Panc1 (cell line): ENCODE measurements around the gene TMEM123. TPM values are rescaled to one million over a fixed set of nuclear protein-coding genes. Genes with fewer than 3 reads are reported as not detected.

Source experiments
- ATAC-seq: fragments of 200-7000 bp; cut with Tn5 transposase; 2 replicates; pipeline ENCODE4 v1.9.1; 2020; ENCODE audit warnings: mild to moderate bottlenecking, moderate library complexity
- BruUV-seq: library from RNA; stranded (reverse); fragments of 400-500 nt; replicated peaks from 2 replicates; lab custom pipeline; 2021; lab: Mats Ljungman, UMichigan
- CTCF ChIA-PET: fragments of 300-600 bp; sonication (Branson Sonifier 250); formaldehyde crosslinking; loops from one replicate; lab custom pipeline; 2022; ENCODE audit warnings: antibody characterized with exemption; lab: Charles Lee
- POLR2A ChIA-PET: fragments of 300-600 bp; sonication (Branson Sonifier 250); formaldehyde crosslinking; loops from one replicate; lab custom pipeline; 2022; ENCODE audit warnings: antibody characterized with exemption; lab: Charles Lee
- DNase-seq: peaks from one replicate; pipeline ENCODE4 v3.0.0-alpha.2; 2010; ENCODE audit warnings: low read depth, low spot score
- H3K27ac ChIP-seq: 2 replicates; pipeline ENCODE4 v1.5.1; 2011; ENCODE audit warnings: mild to moderate bottlenecking, low read length, inconsistent platforms
- H3K27me3 ChIP-seq: fragments of 200-500 bp; sonication (Bioruptor generic); 2 replicates; pipeline ENCODE4 v1.6.0; 2014; ENCODE audit warnings: low read length, inconsistent platforms; ENCODE audit not compliant: control insufficient read depth, insufficient read depth
- H3K36me3 ChIP-seq: fragments of 200-500 bp; sonication (Bioruptor generic); 2 replicates; pipeline ENCODE4 v1.5.1; 2014; ENCODE audit warnings: inconsistent platforms, mild to moderate bottlenecking, low read length, moderate library complexity; ENCODE audit not compliant: control insufficient read depth, insufficient read depth
- H3K4me1 ChIP-seq: 2 replicates; pipeline ENCODE4 v1.5.1; 2011; ENCODE audit warnings: inconsistent platforms, mild to moderate bottlenecking, low read length, moderate library complexity; ENCODE audit not compliant: control insufficient read depth, insufficient read depth
- H3K4me3 ChIP-seq, 2 experiments: 2 replicates each; pipeline ENCODE4 v1.5.1; 2011 to 2012; ENCODE audit warnings: low read depth in 2 of 2, low read length in 2 of 2, mild to moderate bottlenecking in 2 of 2, inconsistent platforms in 1 of 2, moderate library complexity in 1 of 2
- H3K9me3 ChIP-seq: fragments of 200-500 bp; sonication (Bioruptor generic); 2 replicates; pipeline ENCODE4 v1.5.1; 2014; ENCODE audit warnings: low read depth, mild to moderate bottlenecking, inconsistent platforms, low read length, moderate library complexity; ENCODE audit not compliant: control insufficient read depth, insufficient read depth
- POLR2AphosphoS5 ChIP-seq: IDR thresholded peaks from 2 replicates; pipeline ENCODE4 v1.6.1; 2012; ENCODE audit warnings: mild to moderate bottlenecking, low read depth, low read length, moderate library complexity
- SIN3A ChIP-seq: IDR thresholded peaks from 2 replicates; pipeline ENCODE4 v1.6.1; 2012; ENCODE audit warnings: low read depth, mild to moderate bottlenecking, low read length, moderate library complexity, borderline replicate concordance; ENCODE audit not compliant: insufficient read depth
- TCF7L2 ChIP-seq: IDR thresholded peaks from 2 replicates; pipeline ENCODE4 v1.6.1; 2011; ENCODE audit warnings: mild to moderate bottlenecking, low read depth, low read length, inconsistent platforms
- in situ Hi-C: cut with HindIII; loops from 2 replicates; pipeline ENCODE4 v1.10.0; 2016; ENCODE audit warnings: low sequenced_read_pairs, low pct_unique_long_range_greater_than_20kb
- intact Hi-C: fragments of 100-400 bp; cut with micrococcal nuclease; formaldehyde crosslinking; loops from one replicate; pipeline ENCODE4 v1.10.0; 2022; ENCODE audit not compliant: unreplicated experiment
- total RNA-seq: library from RNA; stranded (reverse); gene quantifications from one replicate; pipeline ENCODE4 v1.2.1, GENCODE V29; 2021; ENCODE audit not compliant: unreplicated experiment
- TF ChIP-seq, protein P1 (sequence below): fragments of 450-650 bp; IDR thresholded peaks from 2 replicates; pipeline ENCODE4 v1.5.1; 2017; ENCODE audit warnings: mild to moderate bottlenecking
- TF ChIP-seq, protein P2 (sequence below), 2 experiments: IDR thresholded peaks; 2 replicates each; pipeline ENCODE4 v1.6.1; 2011 to 2012; ENCODE audit warnings: low read depth in 2 of 2, control low read depth in 1 of 2, low read length in 1 of 2, mild to moderate bottlenecking in 1 of 2, moderate library complexity in 1 of 2; ENCODE audit not compliant: insufficient read depth in 1 of 2

The TMEM123 gene
- total RNA-seq, 1 experiment from 2014 or later, result 383 TPM

DNA sequence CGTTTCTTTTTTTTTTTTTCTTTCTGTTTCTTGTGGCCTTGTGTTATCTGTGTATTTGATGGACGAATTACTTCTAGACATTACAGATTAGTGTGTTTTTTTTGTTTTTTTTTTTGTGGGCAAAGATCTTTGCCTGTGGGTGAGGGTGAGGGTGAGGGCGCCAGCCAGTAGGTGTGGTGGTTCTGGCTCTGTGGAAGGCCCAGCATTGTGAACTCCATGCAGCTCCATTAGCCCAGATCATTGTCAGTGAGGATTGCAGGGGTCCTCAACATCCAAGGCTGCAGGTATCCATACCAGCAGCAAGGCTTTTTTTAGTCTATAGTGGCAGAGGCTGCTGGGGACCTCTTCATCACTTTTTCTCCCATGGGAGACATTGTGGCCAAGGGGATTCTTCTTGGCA is 91.9 kb downstream of the TMEM123 start:
- ChIA-PET POLR2A (interaction anchor here (0.7 kb wide), 1 partner anchor 243 kb away, joined by 6 read pairs; no protein-coding TSS in a partner anchor), CTCF (no interaction called here)
- Histone ChIP-seq H3K4me1 (no peaks in the 10 kb centered on the region; the same call in 1 of the 2 replicates), H3K27me3 (no peaks in the 10 kb centered on the region), H3K27ac (no peak overlapping the region), H3K36me3 (peaks cover 49% of the 10 kb centered on the region), H3K4me3 (no peak overlapping the region), H3K9me3 (no peaks in the 10 kb centered on the region)
- in situ Hi-C loops (no loop called here), intact Hi-C loops (no loop called here)
- no peak for DNase-seq
- ATAC-seq, result no peak
- BruUV-seq, result no TSS peak
- no peak for TF ChIP-seq SIN3A
- TF ChIP-seq, protein P1, sequence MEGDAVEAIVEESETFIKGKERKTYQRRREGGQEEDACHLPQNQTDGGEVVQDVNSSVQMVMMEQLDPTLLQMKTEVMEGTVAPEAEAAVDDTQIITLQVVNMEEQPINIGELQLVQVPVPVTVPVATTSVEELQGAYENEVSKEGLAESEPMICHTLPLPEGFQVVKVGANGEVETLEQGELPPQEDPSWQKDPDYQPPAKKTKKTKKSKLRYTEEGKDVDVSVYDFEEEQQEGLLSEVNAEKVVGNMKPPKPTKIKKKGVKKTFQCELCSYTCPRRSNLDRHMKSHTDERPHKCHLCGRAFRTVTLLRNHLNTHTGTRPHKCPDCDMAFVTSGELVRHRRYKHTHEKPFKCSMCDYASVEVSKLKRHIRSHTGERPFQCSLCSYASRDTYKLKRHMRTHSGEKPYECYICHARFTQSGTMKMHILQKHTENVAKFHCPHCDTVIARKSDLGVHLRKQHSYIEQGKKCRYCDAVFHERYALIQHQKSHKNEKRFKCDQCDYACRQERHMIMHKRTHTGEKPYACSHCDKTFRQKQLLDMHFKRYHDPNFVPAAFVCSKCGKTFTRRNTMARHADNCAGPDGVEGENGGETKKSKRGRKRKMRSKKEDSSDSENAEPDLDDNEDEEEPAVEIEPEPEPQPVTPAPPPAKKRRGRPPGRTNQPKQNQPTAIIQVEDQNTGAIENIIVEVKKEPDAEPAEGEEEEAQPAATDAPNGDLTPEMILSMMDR, result no peak

DNA sequence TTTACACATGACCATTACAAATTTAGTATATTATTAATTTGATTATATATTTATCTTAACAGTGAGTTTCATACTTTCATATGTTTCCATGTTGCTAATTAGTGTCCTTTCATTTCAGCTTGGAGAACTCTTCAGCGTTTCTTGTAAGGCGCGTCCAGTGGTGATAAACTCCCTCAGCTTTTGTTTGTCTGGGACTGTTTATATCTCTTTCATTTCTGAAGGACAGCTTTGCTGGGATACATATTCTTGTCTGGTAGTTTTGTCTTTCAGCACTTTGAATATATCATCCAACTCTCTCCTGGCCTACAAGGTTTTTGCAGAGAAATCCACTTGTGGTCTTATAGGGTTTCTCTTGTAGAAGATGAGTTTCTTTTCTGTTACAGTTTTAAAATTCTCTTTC is 93.2 kb downstream of the TMEM123 start:
- ATAC-seq (no peak), DNase-seq (no peak)
- ChIA-PET CTCF (interaction anchor here (0.6 kb wide), 1 partner anchor 162 kb away, joined by 3 read pairs; no protein-coding TSS in a partner anchor), POLR2A (no interaction called here)
- Histone ChIP-seq H3K27me3 (no peaks in the 10 kb centered on the region), H3K4me3 (no peak overlapping the region), H3K36me3 (peaks cover 40% of the 10 kb centered on the region), H3K9me3 (no peaks in the 10 kb centered on the region; the same call in 1 of the 2 replicates), H3K27ac (no peak overlapping the region), H3K4me1 (no peaks in the 10 kb centered on the region; the same call in 1 of the 2 replicates)
- intact Hi-C loops, result no loop called here
- no TSS peak for BruUV-seq
- in situ Hi-C loops, result no loop called here
- TF ChIP-seq, protein P2, sequence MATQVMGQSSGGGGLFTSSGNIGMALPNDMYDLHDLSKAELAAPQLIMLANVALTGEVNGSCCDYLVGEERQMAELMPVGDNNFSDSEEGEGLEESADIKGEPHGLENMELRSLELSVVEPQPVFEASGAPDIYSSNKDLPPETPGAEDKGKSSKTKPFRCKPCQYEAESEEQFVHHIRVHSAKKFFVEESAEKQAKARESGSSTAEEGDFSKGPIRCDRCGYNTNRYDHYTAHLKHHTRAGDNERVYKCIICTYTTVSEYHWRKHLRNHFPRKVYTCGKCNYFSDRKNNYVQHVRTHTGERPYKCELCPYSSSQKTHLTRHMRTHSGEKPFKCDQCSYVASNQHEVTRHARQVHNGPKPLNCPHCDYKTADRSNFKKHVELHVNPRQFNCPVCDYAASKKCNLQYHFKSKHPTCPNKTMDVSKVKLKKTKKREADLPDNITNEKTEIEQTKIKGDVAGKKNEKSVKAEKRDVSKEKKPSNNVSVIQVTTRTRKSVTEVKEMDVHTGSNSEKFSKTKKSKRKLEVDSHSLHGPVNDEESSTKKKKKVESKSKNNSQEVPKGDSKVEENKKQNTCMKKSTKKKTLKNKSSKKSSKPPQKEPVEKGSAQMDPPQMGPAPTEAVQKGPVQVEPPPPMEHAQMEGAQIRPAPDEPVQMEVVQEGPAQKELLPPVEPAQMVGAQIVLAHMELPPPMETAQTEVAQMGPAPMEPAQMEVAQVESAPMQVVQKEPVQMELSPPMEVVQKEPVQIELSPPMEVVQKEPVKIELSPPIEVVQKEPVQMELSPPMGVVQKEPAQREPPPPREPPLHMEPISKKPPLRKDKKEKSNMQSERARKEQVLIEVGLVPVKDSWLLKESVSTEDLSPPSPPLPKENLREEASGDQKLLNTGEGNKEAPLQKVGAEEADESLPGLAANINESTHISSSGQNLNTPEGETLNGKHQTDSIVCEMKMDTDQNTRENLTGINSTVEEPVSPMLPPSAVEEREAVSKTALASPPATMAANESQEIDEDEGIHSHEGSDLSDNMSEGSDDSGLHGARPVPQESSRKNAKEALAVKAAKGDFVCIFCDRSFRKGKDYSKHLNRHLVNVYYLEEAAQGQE (IDR thresholded peaks at IDR 0.05; ENCODE audit: insufficient read depth in 1 of 2, low read depth in 2 of 2, low read length in 1 of 2), result no peak
- TF ChIP-seq POLR2AphosphoS5, result no peak
- TF ChIP-seq SIN3A, result no peak
- TF ChIP-seq, protein P1, result no peak
- no peak for TF ChIP-seq TCF7L2
